Osteoblast (primary cell): Measurements from ENCODE around the gene AGRP. TPM values are rescaled to one million over a fixed set of nuclear protein-coding genes. Genes with fewer than 3 reads are reported as not detected.

Source experiments
- DNase-seq: peaks from one replicate; pipeline ENCODE4 v3.0.0; 2011; ENCODE audit warnings: low spot score, mixed read lengths; ENCODE audit not compliant: insufficient read length; ENCODE audit errors: missing footprints
- H2AFZ ChIP-seq: 2 replicates; pipeline ENCODE4 v1.6.0; 2011; ENCODE audit warnings: mild to moderate bottlenecking, low read length
- H3K27ac ChIP-seq: 2 replicates; pipeline ENCODE4 v1.5.1; 2011; ENCODE audit warnings: mild to moderate bottlenecking, low read depth, low read length, moderate library complexity
- H3K27me3 ChIP-seq: 2 replicates; pipeline ENCODE4 v1.6.0; 2012; ENCODE audit warnings: mild to moderate bottlenecking, control low read depth, inconsistent platforms, low read length, moderate library complexity; ENCODE audit not compliant: insufficient read depth
- H3K36me3 ChIP-seq: 2 replicates; pipeline ENCODE4 v1.5.1; 2011; ENCODE audit warnings: mild to moderate bottlenecking, low read length, control low read depth, moderate library complexity; ENCODE audit not compliant: insufficient read depth
- H3K4me1 ChIP-seq: 2 replicates; pipeline ENCODE4 v1.5.1; 2011; ENCODE audit warnings: mild to moderate bottlenecking, low read length, control low read depth, moderate library complexity; ENCODE audit not compliant: insufficient read depth
- H3K4me2 ChIP-seq: 2 replicates; pipeline ENCODE4 v1.6.0; 2011; ENCODE audit warnings: mild to moderate bottlenecking, low read length; ENCODE audit not compliant: insufficient read depth
- H3K4me3 ChIP-seq: fragments of 200-600 bp; sonication (generic); 3 replicates; pipeline ENCODE4 v1.5.1; 2012; ENCODE audit warnings: mild to moderate bottlenecking, low read length, inconsistent platforms; ENCODE audit not compliant: insufficient read depth
- H3K79me2 ChIP-seq: 2 replicates; pipeline ENCODE4 v1.6.0; 2012; ENCODE audit warnings: mild to moderate bottlenecking, low read length, control low read depth, inconsistent platforms; ENCODE audit not compliant: insufficient read depth
- H3K9me3 ChIP-seq: 2 replicates; pipeline ENCODE4 v1.5.1; 2011; ENCODE audit warnings: low read depth, low read length, control low read depth
- H4K20me1 ChIP-seq: 2 replicates; pipeline ENCODE4 v1.6.0; 2012; ENCODE audit warnings: mild to moderate bottlenecking, low read length, control low read depth; ENCODE audit not compliant: insufficient read depth
- total RNA-seq: library from RNA; depleted of rRNA; stranded (reverse); fragments of >200 nt; gene quantifications from 2 replicates; pipeline ENCODE4 v1.2.3, GENCODE V29; 2012
- TF ChIP-seq, protein P1 (sequence below): IDR thresholded peaks from 2 replicates; pipeline ENCODE4 v1.5.1; 2011; ENCODE audit warnings: mild to moderate bottlenecking, low read depth, low read length, moderate library complexity; ENCODE audit errors: extremely low read depth

Gene AGRP
- total RNA-seq, 1 donor = not detected

DNA sequence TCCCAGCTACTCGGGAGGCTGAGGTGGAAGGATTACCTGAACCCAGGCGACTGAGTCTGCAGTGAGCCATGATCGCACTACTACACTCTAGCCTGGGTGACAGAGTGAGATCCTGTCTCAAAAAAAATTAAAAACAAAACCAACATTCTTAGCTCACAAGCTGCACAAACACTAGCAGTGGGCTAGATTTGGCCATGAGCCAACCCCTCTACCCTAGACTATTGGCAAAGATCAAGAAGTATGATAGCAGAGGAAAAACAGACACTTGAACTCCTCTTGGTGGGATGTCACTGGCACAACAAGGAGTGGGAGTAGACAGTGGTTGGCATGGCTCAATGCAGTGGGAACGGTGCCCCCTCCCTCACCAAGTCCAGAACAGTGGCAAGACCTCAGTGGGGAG lies 25.7 kb upstream of the AGRP start:
- Histone ChIP-seq H3K36me3 (no peaks in the 10 kb centered on the region), H3K9me3 (no peaks in the 10 kb centered on the region)

GRCh38 chr16:67506468-67506867 lies 23.1 kb upstream of the AGRP start:
- no peaks in the 10 kb centered on the region for H3K36me3 ChIP-seq
- H3K9me3 ChIP-seq = no peaks in the 10 kb centered on the region
- no peak overlapping the region for H3K4me3 ChIP-seq
- H3K4me2 ChIP-seq = no peak overlapping the region
- no peak overlapping the region for H2AFZ ChIP-seq
- no peaks in the 10 kb centered on the region for H3K79me2 ChIP-seq
- no peaks in the 10 kb centered on the region for H3K4me1 ChIP-seq
- no peaks in the 10 kb centered on the region for H4K20me1 ChIP-seq
- no peak overlapping the region for H3K27ac ChIP-seq
- TF ChIP-seq, protein P1, sequence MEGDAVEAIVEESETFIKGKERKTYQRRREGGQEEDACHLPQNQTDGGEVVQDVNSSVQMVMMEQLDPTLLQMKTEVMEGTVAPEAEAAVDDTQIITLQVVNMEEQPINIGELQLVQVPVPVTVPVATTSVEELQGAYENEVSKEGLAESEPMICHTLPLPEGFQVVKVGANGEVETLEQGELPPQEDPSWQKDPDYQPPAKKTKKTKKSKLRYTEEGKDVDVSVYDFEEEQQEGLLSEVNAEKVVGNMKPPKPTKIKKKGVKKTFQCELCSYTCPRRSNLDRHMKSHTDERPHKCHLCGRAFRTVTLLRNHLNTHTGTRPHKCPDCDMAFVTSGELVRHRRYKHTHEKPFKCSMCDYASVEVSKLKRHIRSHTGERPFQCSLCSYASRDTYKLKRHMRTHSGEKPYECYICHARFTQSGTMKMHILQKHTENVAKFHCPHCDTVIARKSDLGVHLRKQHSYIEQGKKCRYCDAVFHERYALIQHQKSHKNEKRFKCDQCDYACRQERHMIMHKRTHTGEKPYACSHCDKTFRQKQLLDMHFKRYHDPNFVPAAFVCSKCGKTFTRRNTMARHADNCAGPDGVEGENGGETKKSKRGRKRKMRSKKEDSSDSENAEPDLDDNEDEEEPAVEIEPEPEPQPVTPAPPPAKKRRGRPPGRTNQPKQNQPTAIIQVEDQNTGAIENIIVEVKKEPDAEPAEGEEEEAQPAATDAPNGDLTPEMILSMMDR = no peak
- no peaks in the 10 kb centered on the region for H3K27me3 ChIP-seq
- no peak for DNase-seq

More for the DNA sequence above, 25.7 kb upstream of the AGRP start:
- no peak overlapping the region for H3K27ac ChIP-seq
- no peaks in the 10 kb centered on the region for H3K79me2 ChIP-seq
- H2AFZ ChIP-seq = no peak overlapping the region
- H3K4me1 ChIP-seq = no peaks in the 10 kb centered on the region
- DNase-seq = peak; percentile 36
- no peak overlapping the region for H3K4me3 ChIP-seq
- no peaks in the 10 kb centered on the region for H4K20me1 ChIP-seq
- no peak overlapping the region for H3K4me2 ChIP-seq
- H3K27me3 ChIP-seq = no peaks in the 10 kb centered on the region
- TF ChIP-seq, protein P1 = no peak

DNA sequence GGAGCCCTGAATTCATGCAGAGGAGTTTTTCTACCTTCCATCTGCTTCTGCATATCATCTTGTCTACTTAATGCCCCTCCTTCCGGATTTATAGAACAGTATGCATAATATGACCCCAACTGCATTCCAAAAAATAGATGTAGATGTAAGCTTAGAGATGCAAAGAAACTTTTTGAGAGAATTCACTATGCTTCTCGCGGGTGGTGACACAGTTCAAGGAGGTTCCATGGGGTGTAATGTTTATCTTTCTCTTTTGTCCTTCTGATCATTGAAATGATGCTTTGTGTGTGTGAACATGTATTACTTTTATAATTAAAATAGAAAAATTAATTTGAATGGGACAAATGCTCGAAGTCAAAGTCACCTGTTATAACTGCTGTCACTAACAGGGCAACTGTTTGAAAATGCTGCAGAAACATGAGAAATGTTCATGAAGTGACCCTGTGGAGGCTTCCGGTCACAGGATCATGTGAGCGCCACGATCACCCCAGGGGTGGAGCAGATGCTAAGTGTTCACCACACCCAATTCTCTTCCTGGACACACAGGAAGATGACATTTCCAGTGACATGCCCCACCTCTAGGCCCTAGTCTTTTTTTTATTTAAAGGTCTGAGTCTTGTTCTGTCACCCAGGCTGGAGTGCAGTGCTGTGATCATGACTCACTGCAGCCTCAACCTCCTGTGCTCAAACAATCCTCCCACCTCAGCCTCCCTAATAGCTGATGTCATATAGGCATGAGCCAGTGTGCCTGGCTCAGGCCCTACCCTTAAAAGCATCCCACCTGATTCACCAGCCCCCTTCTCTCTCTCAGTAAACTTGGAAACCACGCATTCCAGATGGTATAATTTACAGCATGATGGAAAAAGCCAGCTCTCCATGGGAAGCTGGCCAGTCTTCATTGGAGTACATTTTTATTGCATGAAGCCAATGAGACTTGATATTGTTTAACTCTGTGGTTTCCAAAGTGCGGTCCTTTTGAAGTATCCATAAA lies 21.0 kb upstream of the AGRP start:
- Histone ChIP-seq H3K79me2 (no peaks in the 10 kb centered on the region), H2AFZ (no peak overlapping the region), H3K4me3 (no peak overlapping the region), H3K27me3 (no peaks in the 10 kb centered on the region), H3K27ac (no peak overlapping the region), H3K4me1 (peaks cover 2% of the 10 kb centered on the region), H3K9me3 (no peaks in the 10 kb centered on the region), H3K4me2 (no peak overlapping the region), H4K20me1 (no peaks in the 10 kb centered on the region), H3K36me3 (no peaks in the 10 kb centered on the region)
- no peak for DNase-seq
- TF ChIP-seq, protein P1 = no peak

- H4K20me1 ChIP-seq = no peaks in the 10 kb centered on the region
- H3K4me2 ChIP-seq = no peak overlapping the region
- H3K9me3 ChIP-seq = no peaks in the 10 kb centered on the region
- no peak overlapping the region for H3K4me3 ChIP-seq
- H3K27ac ChIP-seq = no peak overlapping the region
- no peaks in the 10 kb centered on the region for H3K36me3 ChIP-seq
- H3K4me1 ChIP-seq = peaks cover 8% of the 10 kb centered on the region
- TF ChIP-seq, protein P1 = no peak
- DNase-seq = peak; percentile 95
- H3K27me3 ChIP-seq = no peaks in the 10 kb centered on the region
- H3K79me2 ChIP-seq = no peaks in the 10 kb centered on the region
- H2AFZ ChIP-seq = peak overlapping the region; percentile 35
These were observed 15.8 kb upstream of the AGRP start for GRCh38 chr16:67499106-67499505.
